ENCODE results near the gene COL5A1. TPM values are rescaled to one million over a fixed set of nuclear protein-coding genes. Genes with fewer than 3 reads are reported as not detected.
"Not testable (repeated sequence)": the region's sequence is repeated elsewhere in the genome, so short reads cannot be mapped to it uniquely, and the experiment has no call there.

Gene COL5A1
- total RNA-seq, 1 donor from 2014 or later: 2.8 TPM

DNA sequence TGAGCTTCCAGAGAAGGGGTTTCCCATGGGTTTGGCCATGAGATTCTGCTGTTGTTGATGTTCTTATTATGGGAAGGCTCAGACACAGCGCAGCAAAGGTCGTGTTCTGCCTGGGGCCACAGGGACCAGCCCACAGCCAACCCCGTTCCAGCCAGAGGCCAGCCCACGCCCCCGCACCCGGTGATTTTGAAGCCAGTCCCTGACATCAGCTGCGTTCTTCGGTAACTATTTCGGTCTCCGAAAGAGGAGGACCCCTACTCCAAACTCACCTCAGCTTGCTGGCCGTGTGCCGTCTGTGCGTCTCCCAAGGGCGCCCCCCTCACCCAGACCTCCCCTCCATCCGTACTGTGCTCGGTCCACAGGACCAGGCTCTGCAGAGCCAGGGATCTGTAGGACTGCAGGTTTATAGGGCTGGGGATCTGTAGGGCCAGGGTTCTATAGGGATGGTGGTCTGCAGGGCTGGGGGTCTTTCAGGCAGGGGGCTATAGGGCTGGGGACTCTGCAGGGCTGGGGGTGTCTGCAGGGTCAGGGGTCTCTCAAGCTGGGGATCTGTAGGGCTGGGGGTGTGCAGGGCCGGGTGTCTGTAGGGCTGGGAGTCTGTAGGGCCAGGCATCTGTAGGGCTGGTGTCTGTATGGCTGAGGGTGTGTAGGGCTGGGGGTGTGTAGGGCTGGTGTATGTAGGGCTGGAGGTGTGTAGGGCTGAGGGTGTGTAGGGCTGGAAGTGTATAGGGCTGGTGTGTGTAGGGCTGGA, 11.8 kb downstream of the COL5A1 start:
- DNase-seq (ENCODE audit: low spot score): no peak
- ATAC-seq: no peak

DNA sequence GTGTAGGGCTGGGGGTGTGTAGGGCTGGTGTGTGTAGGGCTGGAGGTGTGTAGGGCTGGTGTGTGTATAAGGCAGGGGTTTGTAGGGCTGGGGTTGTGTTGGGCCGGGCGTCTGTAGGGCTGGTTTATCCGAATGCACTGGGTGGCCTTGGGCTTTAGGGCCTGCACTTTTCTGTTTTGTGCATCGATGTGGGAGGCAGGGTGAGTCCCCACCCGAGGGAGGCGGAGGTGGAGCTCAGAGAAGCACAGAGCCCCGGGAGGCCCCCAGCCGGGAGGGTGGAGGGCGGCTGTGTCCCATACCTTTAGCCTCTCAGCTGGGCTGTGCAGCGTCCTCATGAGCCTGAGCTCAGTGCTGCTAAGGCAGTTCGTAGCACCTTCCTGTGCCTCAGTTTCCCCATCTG, 13.5 kb downstream of the COL5A1 start:
- no peak for ATAC-seq

DNA sequence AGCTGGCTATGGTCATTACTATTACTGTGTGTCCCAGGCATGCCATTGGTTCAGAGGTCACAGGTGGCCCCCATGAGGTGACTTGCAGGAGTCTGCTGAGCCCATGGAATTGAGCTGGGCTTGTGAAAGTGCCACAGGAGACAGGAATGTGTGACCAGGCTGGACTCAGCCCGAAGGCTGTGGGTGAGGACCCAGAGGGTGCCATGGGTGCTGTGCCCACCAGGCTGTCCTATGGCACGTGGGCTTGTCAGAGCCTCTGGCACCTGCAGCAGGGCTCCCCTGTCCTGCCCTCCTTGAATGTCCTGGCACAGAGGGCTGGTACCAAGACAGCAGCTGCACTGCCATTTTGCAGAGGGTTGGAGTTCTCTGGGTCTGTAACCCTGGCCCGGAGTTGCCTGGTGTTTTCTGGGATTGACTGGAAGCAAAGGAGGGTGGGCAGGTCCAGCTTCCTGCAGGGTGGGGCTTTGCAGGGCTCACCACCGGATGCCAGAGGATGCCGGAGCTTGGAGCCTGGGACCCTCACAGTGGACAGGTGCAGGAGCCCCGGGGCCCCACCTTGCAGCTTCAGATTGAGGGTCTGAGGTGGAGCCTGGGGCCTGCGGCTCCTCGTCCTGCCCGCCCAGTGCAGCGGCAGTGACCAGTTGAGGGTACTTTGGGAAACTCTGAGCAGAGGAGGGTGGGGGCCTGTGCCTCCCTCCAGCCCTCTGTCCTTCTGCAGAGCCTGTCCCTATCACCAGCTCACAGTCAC, 14.2 kb downstream of the COL5A1 start:
- DNase-seq (ENCODE audit: low spot score) (no peak), ATAC-seq (peak; percentile 13)

More for the DNA sequence above, 13.5 kb downstream of the COL5A1 start:
- no peak for DNase-seq (ENCODE audit: low spot score)

DNA sequence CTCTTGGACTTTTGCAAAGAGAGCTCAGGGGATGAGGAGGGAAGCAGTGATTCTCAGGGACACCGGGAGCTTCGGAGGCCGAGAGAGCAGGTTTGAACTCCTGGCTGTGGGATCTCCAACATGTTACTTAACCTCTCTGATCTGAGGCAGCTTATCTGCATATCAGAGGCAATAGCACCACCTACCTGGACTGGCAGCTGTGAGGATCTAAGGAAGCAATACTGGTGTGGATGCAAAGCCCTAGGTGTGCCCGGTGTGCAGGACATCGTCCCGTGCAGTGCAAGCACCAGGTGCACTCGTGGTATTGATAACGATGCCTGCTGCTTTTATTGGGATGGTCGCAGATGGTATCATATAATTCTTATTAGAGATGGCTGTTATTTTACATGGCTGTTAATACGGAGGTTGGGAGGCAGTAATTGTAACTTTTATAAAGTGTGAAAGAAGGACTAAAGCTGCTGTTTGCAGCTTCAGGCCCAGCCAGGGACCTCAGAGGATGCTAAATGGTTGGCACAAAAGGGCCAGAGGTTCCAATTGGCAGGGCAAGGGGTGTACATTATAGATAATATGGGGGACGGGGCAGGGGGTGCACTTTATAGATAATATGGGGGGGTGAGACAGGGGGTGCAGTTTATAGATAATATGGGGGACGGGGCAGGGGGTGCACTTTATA, 14.9 kb downstream of the COL5A1 start:
- DNase-seq (ENCODE audit: low spot score): no peak
- peak; percentile 48 for ATAC-seq

DNA sequence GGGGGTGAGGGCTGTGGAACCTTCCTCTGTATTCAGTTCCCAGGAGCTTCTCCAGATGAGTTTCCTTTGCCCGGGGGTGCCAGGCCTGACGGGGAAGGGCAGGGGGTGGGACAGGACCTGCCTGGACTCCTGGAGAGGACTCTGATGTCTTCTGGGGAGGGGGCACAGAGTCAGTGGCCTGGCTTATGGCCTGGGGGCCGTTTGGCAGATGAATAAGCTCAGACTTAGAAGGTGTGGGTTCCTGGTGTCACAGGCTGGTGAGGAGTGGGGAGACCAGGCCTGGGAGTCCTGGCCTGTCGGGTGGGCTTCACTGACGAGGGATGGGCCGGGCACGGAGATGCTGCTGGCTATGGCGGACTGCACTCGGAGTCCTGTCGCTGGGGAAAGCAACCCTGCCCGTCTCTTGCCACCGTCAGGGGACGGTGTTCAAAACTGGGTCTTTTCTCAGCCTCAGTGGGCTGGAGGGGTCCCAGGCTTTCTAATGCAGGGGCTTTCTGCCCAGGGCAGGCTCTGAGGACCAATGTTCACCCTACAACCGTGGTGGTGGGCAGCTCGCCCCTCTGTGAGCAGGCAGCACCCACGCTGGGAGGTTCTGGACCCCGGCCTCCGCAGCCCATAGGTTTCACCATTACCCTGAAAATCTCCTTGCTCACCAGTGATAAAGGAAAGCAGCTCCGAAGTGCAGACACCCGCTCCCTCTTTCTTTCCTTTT, 16.2 kb downstream of the COL5A1 start:
- ATAC-seq (no peak), DNase-seq (ENCODE audit: low spot score) (no peak)

DNA sequence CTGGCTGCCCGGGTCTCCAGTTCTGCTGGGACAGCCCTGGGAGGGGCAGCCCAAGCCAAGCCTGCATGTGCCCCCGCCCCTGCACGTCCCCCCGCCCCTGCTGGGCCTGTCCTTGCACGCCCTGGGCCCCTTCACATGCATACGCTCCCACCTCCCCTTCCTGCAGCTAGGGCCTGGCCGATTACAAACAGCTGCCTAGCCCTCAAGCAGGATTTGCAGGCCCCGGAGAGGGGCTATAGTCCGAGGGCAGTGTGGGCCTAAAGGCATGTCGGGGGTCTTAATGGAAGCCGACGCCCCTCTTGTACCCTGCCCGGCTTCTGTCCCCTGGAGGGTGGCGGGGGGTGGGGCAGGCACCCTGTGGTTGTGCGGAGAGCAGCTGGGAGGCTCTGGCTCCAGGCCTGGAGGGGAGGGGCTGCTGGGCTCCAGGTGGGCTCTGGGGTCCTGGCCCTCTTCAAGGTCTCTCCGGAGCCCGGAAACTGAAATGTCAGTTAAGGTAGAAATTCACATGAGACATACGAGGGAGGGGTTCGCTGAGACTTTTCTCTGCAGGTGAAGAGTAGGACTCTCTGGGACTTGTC, 16.9 kb downstream of the COL5A1 start:
- ATAC-seq: no peak
- no peak for DNase-seq (ENCODE audit: low spot score)

DNA sequence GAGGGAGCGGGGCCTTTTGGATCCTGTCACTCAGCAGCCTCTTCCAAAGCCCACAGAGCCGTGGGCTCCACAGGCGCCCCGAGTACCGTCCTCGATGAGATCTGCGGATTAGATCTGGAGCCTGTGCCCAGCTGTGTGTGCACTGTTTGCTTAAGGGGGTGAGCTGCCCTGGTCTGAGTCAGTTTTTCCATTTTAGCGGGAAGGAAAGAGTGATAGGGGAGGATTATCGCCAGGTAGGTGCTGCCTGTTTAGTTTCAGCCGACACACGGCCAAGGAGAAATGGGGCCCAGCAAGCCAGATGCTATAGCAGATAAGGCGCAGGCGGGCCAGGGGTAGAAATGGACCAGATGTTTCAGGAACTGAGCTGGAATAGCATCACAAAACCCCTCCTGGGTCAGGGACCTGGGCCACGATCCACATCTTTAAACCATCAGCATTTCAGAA, 18.1 kb downstream of the COL5A1 start:
- ATAC-seq (no peak), DNase-seq (ENCODE audit: low spot score) (no peak)

DNA sequence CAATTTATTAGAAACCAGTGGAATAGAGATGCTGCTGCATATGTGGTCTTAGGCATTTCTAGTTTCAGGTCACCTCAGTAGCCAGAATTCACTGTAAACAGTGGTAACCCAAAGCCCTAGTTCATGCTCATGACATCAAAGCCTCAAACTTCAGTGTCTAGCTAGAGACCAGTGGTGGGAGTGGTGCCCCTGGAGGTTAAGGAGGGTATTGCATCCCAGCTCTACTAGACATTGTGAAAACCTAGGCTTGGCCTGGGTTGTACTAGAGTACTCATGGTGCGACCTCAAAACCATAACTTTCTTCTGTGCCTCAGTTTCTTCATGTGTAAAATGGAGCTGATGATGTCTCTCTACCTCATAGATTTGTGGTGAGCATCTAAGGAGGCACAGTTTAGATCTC, 18.8 kb downstream of the COL5A1 start:
- no peak for ATAC-seq
- DNase-seq (ENCODE audit: low spot score): no peak

DNA sequence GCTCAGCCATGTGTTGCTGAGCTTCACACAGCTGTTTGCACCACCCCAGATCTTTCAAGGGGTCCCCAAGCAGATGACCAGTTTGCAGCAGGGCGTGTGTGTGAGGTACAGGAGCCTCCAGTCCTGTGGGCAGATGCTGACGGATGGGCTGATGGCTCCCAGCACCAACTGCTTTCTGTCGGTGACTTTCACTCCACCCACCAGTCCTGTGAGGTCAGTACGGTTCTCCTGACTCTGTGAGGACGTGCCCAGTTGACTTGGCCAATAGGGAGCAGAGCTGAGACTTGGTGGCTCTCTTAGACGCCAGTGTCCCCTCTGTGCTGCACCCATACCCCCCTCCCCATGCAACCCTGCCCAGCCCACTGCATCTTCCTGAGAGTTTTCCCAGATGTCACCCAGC, 19.7 kb downstream of the COL5A1 start:
- ATAC-seq (no peak), DNase-seq (ENCODE audit: low spot score) (no peak)

DNA sequence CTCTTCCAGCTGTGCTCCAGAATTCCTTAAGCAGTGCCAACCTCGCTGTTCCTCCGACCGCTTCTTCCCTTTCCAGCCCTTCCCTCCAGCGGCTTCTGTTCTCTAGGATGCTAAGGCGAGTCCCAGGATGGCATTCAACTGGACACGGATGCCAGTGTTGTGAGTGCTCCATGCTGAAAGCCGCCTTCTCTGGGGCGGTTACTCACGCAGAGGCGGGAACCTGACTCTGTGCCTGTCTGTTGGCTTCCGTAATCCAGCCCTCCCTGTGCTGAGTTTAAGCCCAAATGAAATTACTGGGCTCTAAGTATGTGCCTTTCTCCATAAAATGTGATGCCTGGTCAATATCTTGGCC, 20.2 kb downstream of the COL5A1 start:
- ATAC-seq: no peak
- DNase-seq (ENCODE audit: low spot score): no peak

DNA sequence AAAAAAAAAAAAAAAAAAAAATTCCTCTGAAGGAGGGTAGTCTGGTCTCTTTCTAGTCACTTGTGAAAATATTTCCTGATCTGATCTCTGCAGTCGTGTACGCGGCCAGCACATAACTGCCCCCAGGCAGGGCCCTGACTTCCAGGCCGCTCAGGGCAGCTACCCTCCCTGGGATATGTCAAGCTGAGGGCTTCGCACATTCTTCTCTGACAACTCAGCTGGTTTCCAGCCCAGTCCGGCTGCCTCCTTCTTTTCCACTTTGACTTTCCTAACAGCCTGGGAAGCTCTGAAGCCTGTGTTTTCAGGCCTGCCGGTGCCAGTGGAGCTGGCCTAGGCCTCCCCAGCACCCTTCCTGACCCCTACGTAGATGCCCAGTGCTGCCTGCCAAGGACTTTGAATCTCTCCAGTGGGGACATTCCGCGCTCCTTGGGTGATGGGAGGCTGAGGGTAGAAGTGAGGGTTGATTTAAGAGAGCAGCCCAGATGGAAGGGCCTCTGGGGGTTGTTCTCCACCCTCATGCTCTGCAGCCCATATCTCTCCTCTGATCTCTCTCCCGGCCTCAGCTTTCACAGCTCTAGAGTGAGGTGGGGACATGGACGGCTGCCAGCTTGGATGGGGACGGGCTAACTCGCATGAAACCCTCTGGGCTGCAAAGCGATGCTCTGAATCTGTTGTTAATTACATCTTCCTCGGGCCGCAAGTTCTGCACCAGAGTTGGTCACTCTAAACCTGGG, 20.7 kb downstream of the COL5A1 start:
- ATAC-seq (peak; percentile 51), DNase-seq (ENCODE audit: low spot score) (no peak)

DNA sequence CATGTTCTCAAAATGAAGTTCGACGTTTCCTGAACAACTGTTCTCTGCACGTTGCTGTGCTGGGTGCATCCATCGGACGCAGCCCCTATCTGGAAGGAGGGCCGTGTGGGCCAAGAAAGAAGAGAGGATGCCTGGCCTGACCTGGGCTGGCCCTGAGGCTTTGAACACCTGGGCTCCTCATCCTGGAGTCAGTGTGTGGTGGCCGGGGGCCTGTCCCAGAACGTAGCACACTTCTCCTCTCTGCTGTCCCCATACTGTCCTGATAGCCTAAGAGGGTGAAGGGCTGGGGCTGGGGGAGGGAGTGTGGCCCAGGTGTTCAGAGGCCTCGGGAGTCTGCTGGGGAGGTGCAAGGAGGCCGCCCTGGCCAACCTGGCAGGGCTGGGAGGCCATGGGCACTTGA, 21.5 kb downstream of the COL5A1 start:
- no peak for DNase-seq (ENCODE audit: low spot score)
- no peak for ATAC-seq

DNA sequence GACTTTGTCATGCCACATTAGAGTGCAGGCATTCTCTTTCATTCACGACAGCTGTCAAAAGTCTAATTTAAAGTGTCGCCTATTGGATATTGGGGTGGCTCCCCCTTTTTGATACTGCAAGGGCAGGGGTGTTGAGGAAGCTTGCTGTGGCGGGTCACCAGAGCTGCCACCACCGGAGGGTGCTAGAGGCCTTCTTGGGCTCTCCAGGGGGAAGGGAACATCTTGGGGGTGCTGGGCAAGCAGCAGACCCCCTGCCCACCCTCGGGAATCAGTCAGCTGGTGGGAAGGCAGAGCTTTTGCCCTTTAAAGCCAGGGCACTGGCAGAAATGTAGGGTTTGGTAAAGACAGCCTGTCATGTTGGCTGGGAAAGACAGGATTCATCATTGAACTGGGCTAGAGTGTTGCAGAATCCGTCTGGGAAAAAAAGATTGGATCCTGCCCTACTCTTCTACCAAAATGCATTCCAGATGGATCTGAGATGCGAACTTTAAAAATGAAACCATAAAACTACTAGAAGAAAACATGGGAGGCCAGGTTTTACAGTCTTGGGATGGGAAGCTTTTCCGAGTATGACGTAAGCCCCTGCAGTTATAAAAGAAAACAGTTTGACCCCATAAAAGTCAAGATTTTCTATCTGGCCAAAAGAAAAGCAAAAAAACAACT, 22.3 kb downstream of the COL5A1 start:
- ATAC-seq: no peak
- no peak for DNase-seq (ENCODE audit: low spot score)

DNA sequence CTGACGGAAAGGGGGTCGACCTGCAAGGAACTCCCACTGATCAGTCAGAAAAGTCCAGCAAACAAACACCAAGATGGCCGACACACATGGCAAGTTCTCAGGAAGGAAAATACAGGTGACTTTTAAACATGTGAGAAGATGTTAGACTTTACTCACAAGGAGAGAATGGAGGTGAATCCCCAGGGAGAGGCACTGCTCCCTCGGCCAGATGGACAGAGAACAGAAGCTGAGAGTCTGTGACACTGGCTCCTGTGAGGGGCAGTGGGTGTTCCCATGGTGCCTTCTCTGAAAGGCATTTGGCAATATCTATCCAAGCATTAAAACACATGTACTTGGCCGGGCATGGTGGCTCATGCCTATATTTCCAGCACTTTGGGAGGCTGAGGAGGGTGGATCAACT, 22.8 kb downstream of the COL5A1 start:
- no peak for DNase-seq (ENCODE audit: low spot score)
- ATAC-seq: no peak

DNA sequence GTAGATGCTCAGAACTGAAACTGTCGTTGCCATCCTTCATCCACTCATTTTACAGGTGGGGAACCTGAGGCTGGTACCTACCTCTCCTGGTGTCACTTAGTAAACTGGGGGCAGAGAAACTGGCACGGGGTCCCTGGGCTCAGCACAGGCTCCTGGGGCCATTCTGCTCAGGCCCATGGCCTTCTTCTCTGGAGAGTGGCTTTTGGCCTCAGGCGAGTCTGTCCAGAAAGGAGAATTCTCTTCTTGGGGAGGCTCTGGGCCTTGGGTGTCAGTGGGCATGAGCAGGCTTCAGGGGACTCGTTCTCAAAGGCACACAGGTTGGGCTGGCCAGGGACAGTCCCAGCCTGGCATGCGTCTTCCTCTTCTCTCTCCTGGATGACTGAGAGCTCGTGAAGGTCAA, 24.6 kb downstream of the COL5A1 start:
- ATAC-seq: no peak
- DNase-seq (ENCODE audit: low spot score): no peak

DNA sequence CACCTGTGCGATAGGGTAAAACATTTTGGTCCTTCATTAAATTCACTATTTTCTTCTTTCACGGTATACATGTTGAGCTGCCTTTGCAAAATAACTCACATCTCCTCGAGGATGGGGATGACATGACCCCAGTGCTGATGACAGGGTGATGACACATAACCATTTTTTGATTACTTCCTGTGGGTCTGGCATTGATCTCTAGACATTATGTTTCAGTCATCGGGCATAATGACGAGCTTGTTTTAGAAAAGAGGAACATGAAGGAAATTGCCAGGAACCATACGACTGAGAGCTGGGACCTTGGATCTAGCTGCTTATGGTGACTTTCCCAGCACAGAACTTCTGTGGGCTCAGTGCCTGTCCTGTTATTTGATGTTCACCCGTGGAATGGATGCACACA, 25.2 kb downstream of the COL5A1 start:
- ATAC-seq (no peak), DNase-seq (ENCODE audit: low spot score) (no peak)

DNA sequence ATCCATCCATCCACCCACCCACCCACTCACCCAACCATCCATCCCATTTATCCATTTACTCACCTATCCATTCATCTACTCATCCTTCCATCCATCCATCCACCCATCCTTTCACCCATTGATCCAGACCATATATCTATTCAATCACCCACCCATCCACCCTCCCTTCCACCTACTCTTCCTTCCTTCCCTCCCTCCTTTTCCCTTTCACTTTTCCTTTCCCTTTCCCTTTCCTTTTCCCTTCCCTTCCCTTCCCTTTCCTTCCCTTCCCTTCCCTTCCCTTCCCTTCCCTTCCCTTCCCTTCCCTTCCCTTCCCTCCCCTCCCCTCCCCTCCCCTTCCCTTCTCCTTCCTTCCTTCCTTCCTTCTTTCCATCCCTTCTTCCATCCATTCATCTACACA, 27.4 kb downstream of the COL5A1 start:
- ATAC-seq; DNase-seq (ENCODE audit: low spot score): not testable (repeated sequence)

DNA sequence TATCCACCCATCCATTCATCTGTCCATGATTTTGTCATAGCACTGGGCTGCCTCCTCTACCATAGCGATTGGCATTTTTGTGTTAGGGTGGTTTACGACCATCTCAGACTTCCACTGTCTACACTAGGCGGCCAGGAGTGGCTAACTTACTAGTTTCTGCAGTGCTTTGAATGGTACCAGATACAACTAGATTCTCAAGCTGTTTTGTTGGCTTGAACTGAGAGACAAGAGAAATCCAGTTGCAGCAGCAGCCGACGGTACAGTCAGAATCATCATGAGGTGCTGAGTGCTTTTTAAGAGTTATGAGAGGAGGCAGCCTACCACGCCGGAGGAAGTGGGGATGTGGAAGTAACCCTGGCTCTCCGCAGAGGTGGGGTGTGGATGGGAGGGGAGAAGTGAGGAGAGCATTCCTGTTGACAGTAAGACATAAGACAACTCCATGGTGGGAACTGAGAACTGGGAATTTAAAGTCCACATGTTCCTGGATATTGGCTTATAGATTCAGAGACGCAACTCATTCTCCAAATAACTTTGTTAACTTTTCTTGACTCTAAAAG, 27.9 kb downstream of the COL5A1 start:
- ATAC-seq (no peak), DNase-seq (ENCODE audit: low spot score) (no peak)

DNA sequence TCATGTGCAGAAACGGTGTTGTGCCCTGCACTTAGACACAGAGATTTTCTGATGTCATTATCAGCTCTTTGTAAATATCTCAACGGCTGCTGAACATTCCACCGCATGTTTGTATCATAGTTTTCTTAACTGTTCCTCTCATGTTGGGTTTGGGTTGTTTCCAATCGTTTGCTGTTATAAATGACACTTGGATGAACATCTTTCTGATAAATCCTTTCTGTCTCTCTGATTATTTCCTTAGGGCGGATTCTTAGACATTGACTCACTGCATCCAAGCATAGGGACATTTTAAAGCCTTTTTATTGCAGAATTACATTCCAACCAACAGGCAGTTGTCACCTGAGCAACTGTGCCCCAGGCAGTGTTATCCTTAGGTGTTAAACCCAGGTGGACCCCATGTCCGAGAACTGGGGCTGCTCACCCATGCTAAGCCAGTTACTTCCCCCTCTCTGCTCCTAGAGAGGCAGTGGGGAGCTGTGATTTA, 28.5 kb downstream of the COL5A1 start:
- ATAC-seq (no peak), DNase-seq (ENCODE audit: low spot score) (no peak)

All from left lobe of liver (tissue), 2 donors.